Neuronal stem cell (in vitro differentiated cells): Measurements from ENCODE around the gene RER1. TPM values are rescaled to one million over a fixed set of nuclear protein-coding genes. Genes with fewer than 3 reads are reported as not detected.

Experiments
- DNase-seq: peaks from one replicate; pipeline ENCODE4 v3.0.0-alpha.2; 2013; ENCODE audit warnings: low spot score
- H2AFZ ChIP-seq: one replicate; pipeline ENCODE4 v1.6.1; 2013; ENCODE audit warnings: mild to moderate bottlenecking, low read length, inconsistent platforms
- H2AK5ac ChIP-seq: 2 replicates; pipeline ENCODE4 v1.6.1; 2013; ENCODE audit warnings: low read depth, mild to moderate bottlenecking, inconsistent platforms, low read length, moderate library complexity, mixed read lengths
- H2BK120ac ChIP-seq: 2 replicates; pipeline ENCODE4 v1.6.1; 2013; ENCODE audit warnings: low read depth, mild to moderate bottlenecking, inconsistent platforms, low read length, moderate library complexity, mixed read lengths
- H2BK12ac ChIP-seq: one replicate; pipeline ENCODE4 v1.6.1; 2013; ENCODE audit warnings: low read length, inconsistent platforms
- H2BK15ac ChIP-seq: 2 replicates; pipeline ENCODE4 v1.6.1; 2013; ENCODE audit warnings: mild to moderate bottlenecking, low read length, inconsistent platforms, mixed read lengths
- H2BK5ac ChIP-seq: one replicate; pipeline ENCODE4 v1.6.1; 2013; ENCODE audit warnings: inconsistent platforms, mild to moderate bottlenecking, low read length, moderate library complexity
- H3K14ac ChIP-seq: one replicate; pipeline ENCODE4 v1.6.1; 2013; ENCODE audit warnings: low read length, inconsistent platforms
- H3K18ac ChIP-seq: 2 replicates; pipeline ENCODE4 v1.6.1; 2013; ENCODE audit warnings: low read length, inconsistent platforms
- H3K23ac ChIP-seq: 2 replicates; pipeline ENCODE4 v1.6.1; 2013; ENCODE audit warnings: low read depth, mild to moderate bottlenecking, mixed read lengths, low read length, inconsistent platforms; ENCODE audit not compliant: poor library complexity
- H3K27ac ChIP-seq: replicated peaks from 3 replicates; pipeline ENCODE4 v1.5.1; 2013; ENCODE audit warnings: low read length, inconsistent platforms
- H3K27me3 ChIP-seq, 3 experiments: 2 replicates each; pipeline ENCODE4 v1.6.1; 2013; ENCODE audit warnings: low read length in 3 of 3, mild to moderate bottlenecking in 2 of 3, inconsistent platforms in 1 of 3, low read depth in 1 of 3, mixed read lengths in 1 of 3, moderate library complexity in 1 of 3; ENCODE audit not compliant: control insufficient read depth in 3 of 3, insufficient read depth in 3 of 3
- H3K36me3 ChIP-seq, 2 donors: replicated peaks in 1 of 2; 2 replicates each; pipeline ENCODE4 v1.6.1; 2013; ENCODE audit warnings: low read length in 2 of 2; ENCODE audit not compliant: control insufficient read depth in 2 of 2, insufficient read depth in 2 of 2
- H3K4ac ChIP-seq: 2 replicates; pipeline ENCODE4 v1.6.1; 2013; ENCODE audit warnings: inconsistent platforms, mild to moderate bottlenecking, low read length, moderate library complexity
- H3K4me1 ChIP-seq, 2 donors: 1 replicate in 1 of 2; 2 replicates in 1 of 2; pipeline ENCODE4 v1.6.1; 2013; ENCODE audit warnings: low read length in 2 of 2, low read depth in 1 of 2; ENCODE audit not compliant: control insufficient read depth in 2 of 2, insufficient read depth in 1 of 2
- H3K4me2 ChIP-seq: one replicate; pipeline ENCODE4 v1.6.1; 2013; ENCODE audit warnings: mild to moderate bottlenecking, low read length, inconsistent platforms; ENCODE audit not compliant: insufficient read depth, poor library complexity, severe bottlenecking
- H3K4me3 ChIP-seq, 2 donors: 2 replicates each; pipeline ENCODE4 v1.5.1; 2013; ENCODE audit warnings: low read length in 2 of 2, mild to moderate bottlenecking in 2 of 2, inconsistent platforms in 1 of 2, moderate library complexity in 1 of 2
- H3K79me1 ChIP-seq: one replicate; pipeline ENCODE4 v1.6.1; 2013; ENCODE audit warnings: low read depth, mild to moderate bottlenecking, inconsistent platforms, low read length, moderate library complexity
- H3K9ac ChIP-seq: one replicate; pipeline ENCODE4 v1.6.1; 2013; ENCODE audit warnings: mild to moderate bottlenecking, low read depth, low read length, inconsistent platforms; ENCODE audit not compliant: poor library complexity
- H3K9me3 ChIP-seq, 2 donors: replicated peaks in 1 of 2; 2 replicates each; pipeline versions ENCODE3 to v1.6.1; 2013; ENCODE audit warnings: low read length in 2 of 2, mild to moderate bottlenecking in 2 of 2, inconsistent platforms in 1 of 2, low read depth in 1 of 2, mixed read lengths in 1 of 2, moderate library complexity in 1 of 2; ENCODE audit not compliant: control insufficient read depth in 2 of 2, insufficient read depth in 1 of 2
- H4K8ac ChIP-seq: one replicate; pipeline ENCODE4 v1.6.1; 2013; ENCODE audit warnings: low read depth, mild to moderate bottlenecking, inconsistent platforms, low read length, moderate library complexity
- H4K91ac ChIP-seq: one replicate; pipeline ENCODE4 v1.6.1; 2013; ENCODE audit warnings: low read length, low read depth, mild to moderate bottlenecking, inconsistent platforms; ENCODE audit not compliant: poor library complexity
- WGBS, 2 donors: extraction: QIAGEN DNeasy Blood & Tissue Kit; methylation state at CpG; one replicate each; pipeline ENCODE4 v1.1.7; 2013; ENCODE audit warnings: missing lambda C conversion rate in 2 of 2, mixed read lengths in 1 of 2; ENCODE audit not compliant: insufficient read length in 2 of 2, insufficient replicate concordance in 1 of 2; ENCODE audit errors: extremely low coverage in 2 of 2; 5-methylcytosine and 5-hydroxymethylcytosine counted together
- polyA plus RNA-seq, 2 experiments: library from polyadenylated mRNA; stranded (reverse); fragments of 200-250 nt; gene quantifications; one replicate each; pipeline ENCODE4 v1.2.3, GENCODE V29; 2013

The RER1 gene, protein sequence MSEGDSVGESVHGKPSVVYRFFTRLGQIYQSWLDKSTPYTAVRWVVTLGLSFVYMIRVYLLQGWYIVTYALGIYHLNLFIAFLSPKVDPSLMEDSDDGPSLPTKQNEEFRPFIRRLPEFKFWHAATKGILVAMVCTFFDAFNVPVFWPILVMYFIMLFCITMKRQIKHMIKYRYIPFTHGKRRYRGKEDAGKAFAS
- 63.2 TPM for polyA plus RNA-seq (2013, experiment 1 of 2)
- polyA plus RNA-seq (2013, experiment 2 of 2), result 64.3 TPM

DNA sequence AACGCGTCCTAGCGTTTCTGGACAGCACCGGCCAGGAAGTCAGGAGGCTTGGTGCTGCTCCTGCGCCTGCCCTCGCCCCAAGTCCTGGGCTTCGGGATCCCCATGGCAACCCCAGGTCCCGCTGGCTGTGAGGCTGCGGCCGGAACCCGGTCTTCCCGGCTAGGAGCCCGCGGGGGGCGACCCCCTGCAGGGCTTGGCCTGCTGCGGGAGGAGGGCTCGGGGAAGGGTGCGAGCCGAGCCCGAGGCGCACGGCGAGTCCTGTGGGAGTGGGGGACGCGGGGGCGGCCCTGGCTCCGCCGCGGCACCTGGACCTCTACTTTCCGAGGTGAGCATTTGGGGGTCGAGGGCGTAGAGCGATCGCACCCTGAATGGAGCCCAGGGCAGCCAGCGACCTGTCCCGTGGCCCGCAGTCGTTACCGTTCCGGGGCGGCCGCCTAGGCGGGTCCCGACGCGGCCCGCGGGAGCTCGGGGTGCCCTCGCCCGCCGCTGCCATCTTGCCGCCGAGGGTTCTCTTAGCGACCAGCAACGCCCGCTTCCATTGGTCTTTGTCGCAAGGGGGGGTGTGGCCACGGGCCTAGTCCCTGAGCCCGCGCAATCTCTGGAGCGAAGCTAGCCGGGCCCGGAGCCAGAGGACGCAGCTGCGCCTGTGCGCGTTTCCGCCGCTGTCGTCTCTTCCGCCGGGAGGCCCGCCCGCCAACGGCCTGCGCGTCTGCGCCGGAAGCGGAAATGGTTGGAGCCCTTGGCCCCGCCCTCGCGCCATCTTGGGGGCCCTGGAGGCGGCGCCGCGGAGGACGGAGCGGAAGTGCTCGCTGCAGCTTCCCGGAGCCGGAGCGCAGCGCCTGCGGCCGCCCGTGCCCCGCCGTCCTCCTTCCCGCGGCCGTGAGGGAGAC is at the start of gene RER1, which contains the start of gene MORN1:
Gene RER1, plus strand, starts transcription at position 801 of the 890 bp plus-strand sequence. CDS start 3,950 bp downstream, outside the sequence.
Gene MORN1, minus strand, starts transcription at position 514 of the 890 bp plus-strand sequence. Its CDS starts 21 bp downstream, at position 493.
- peak; percentile 98 for DNase-seq
- WGBS, 2 donors, result no CpG with 5 or more reads among the region's 103 CpGs
- Histone ChIP-seq H3K4me2 (peak within 1 kb of the TSS; percentile 94), H4K8ac (peak within 1 kb of the TSS; percentile 95), H3K4me1 (peaks cover 11 to 13% of the 10 kb centered on the region in 2 donors), H3K27me3 (no peaks in the 10 kb centered on the region), H3K36me3 (peaks cover 39 to 60% of the 10 kb centered on the region in 2 donors), H2AFZ (peak within 1 kb of the TSS; percentile 97), H3K14ac (peak within 1 kb of the TSS; percentile 75), H4K91ac (no peak within 1 kb of the TSS), H3K18ac (peak within 1 kb of the TSS; percentile 92), H2BK120ac (no peak within 1 kb of the TSS), H3K23ac (peak within 1 kb of the TSS; percentile 82), H3K79me1 (peaks cover 37% of the 10 kb centered on the region), H2BK15ac (peak within 1 kb of the TSS; percentile 54), H2BK12ac (peak within 1 kb of the TSS; percentile 17), H3K4me3 (peak within 1 kb of the TSS; percentile 97), H2AK5ac (peak within 1 kb of the TSS; percentile 94), H2BK5ac (peak within 1 kb of the TSS; percentile 70), H3K27ac (peak within 1 kb of the TSS; percentile 75), H3K9ac (peak within 1 kb of the TSS; percentile 94), H3K9me3 (peaks cover 0 to 2% of the 10 kb centered on the region in 2 donors), H3K4ac (peak within 1 kb of the TSS; percentile 38)

DNA sequence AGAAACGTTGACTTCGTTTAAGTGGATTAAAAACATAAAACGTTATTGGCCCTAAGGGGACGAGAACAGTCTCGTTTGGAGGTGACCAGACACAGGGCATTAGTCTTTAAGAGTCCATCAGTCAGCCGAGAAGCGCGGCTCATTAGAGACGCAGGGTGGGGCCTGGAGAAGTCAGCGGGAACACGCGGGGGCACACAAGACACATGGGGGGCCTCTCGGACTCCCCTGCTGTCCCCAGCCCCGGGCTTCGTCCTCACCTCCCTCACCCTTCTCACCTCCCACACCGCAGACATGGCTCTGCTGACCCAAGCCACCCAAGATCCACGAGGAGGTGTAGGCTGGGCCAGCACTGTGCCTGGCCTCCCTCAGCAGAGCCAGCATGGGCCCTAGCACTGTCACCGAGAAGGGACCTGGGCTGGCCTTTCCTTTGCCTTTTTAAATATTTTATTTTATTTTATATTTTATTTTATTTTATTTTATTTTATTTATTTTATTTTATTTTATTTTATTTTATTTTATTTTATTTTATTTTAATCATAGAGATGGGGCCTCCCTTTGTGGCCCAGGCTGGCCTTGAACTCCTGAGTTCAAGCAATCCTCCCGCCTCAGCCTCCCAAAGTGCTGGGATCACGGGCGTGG is 49.1 kb upstream of the RER1 start:
- Histone ChIP-seq H3K9ac (no peak overlapping the region), H2BK5ac (no peak overlapping the region), H3K36me3 (no peaks in the 10 kb centered on the region), H2AFZ (no peak overlapping the region), H2BK15ac (peak overlapping the region; percentile 91), H3K9me3 (no peaks in the 10 kb centered on the region), H4K91ac (no peak overlapping the region), H3K79me1 (no peaks in the 10 kb centered on the region), H3K4ac (no peak overlapping the region), H3K27ac (no peak overlapping the region), H3K14ac (no peak overlapping the region), H2AK5ac (peak overlapping the region; percentile 76), H2BK12ac (no peak overlapping the region), H4K8ac (no peak overlapping the region), H2BK120ac (no peak overlapping the region), H3K23ac (peak overlapping the region; percentile 43), H3K27me3 (no peaks in the 10 kb centered on the region), H3K4me3 (no peak overlapping the region), H3K4me2 (no peak overlapping the region), H3K4me1 (peaks cover 1 to 2% of the 10 kb centered on the region in 2 donors), H3K18ac (peak overlapping the region; percentile 35)
- no peak for DNase-seq
- whole genome bisulfite sequencing, 2 donors, result no CpG with 5 or more reads among the region's 21 CpGs

DNA sequence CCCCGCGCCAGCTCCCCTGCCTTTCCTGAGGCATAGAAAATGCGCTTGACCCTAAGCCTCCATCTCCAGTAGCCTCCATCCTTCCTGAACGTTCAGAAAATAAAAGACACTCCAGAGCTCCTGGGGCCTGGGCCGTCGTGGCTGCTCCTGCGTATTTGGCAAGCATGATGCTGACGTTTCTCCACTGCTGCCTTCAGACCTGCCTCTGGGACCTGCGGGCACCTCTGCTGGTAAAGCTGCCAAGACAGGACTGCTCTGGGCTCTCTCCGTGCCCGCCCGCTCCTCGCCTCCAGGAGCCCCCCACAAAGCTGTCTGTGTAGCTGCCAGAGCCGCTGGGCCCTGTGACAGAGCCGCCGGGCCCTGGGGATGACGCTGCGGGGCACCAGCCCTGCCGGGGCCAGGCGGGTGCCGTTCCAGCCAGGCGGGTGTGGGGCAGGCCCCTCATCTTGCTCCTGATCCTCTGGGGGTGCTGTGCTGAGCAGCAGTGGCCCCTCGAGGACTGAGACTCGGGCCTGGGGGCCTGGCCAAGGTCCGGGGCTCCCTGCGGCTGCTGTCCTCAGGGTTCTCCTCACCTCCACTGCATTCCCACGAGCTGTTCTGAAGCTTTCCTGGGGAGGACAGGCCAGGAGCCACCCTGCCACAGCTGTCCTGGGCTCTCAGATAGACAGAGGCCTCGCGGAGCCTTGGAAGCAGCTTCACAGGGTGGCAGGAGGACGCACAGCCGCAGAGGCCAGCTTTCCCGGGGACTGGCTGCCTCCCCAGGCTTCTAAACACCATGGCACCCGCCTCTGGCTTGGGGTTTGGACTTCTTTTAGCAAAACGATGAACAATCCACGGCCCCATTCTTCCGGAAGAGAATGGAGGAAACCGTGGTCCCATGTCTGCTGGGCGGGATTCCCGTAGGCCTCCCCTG is 48.4 kb upstream of the RER1 start:
- peaks cover 0 to 3% of the 10 kb centered on the region in 2 donors for H3K4me1 ChIP-seq
- peak overlapping the region; percentile 71 for H3K14ac ChIP-seq
- no peak overlapping the region for H2BK5ac ChIP-seq
- peak overlapping the region; percentile 29 for H2AFZ ChIP-seq
- no peak overlapping the region for H3K9ac ChIP-seq
- peak overlapping the region; percentile 80 for H3K18ac ChIP-seq
- peak overlapping the region; percentile 91 for H2BK15ac ChIP-seq
- H3K27me3 ChIP-seq, result no peaks in the 10 kb centered on the region
- no peak overlapping the region for H3K4ac ChIP-seq
- no peak overlapping the region for H4K8ac ChIP-seq
- no CpG with 5 or more reads among the region's 39 CpGs for WGBS, 2 donors
- H3K79me1 ChIP-seq, result no peaks in the 10 kb centered on the region
- H3K4me2 ChIP-seq, result no peak overlapping the region
- H3K27ac ChIP-seq, result no peak overlapping the region
- H3K4me3 ChIP-seq, result no peak overlapping the region
- peak overlapping the region; percentile 43 for H3K23ac ChIP-seq
- no peaks in the 10 kb centered on the region for H3K36me3 ChIP-seq
- H3K9me3 ChIP-seq, result peaks cover 0 to 2% of the 10 kb centered on the region in 2 donors
- H2BK120ac ChIP-seq, result peak overlapping the region; percentile 9
- no peak for DNase-seq
- no peak overlapping the region for H4K91ac ChIP-seq
- H2BK12ac ChIP-seq, result peak overlapping the region; percentile 94
- peak overlapping the region; percentile 76 for H2AK5ac ChIP-seq
